K562 (cell line): ENCODE data around the gene CCDC69.

Source experiments
- ARID4B ChIP-seq: sonication (generic); formaldehyde crosslinking; IDR thresholded peaks from 2 replicates; pipeline ENCODE4 v1.8.0; 2022; ENCODE audit warnings: mild to moderate bottlenecking, missing genetic modification reagents
- EP400 ChIP-seq: fragments of 450-650 bp; IDR thresholded peaks from 2 replicates; pipeline ENCODE4 v1.6.1; 2017; ENCODE audit warnings: antibody characterized with exemption, mild to moderate bottlenecking, moderate library complexity
- FOXM1 ChIP-seq, 2 experiments: fragments of 450-650 bp in 1 of 2; sonication (generic) in 1 of 2; formaldehyde crosslinking in 1 of 2; IDR thresholded peaks; 2 replicates each; pipeline versions ENCODE4 v1.6.1 to v1.9.0; 2017 to 2022; ENCODE audit warnings: low read depth in 2 of 2, mild to moderate bottlenecking in 2 of 2, missing genetic modification reagents in 1 of 2, moderate library complexity in 1 of 2
- GATA2 ChIP-seq: sonication (generic); formaldehyde crosslinking; IDR thresholded peaks from 2 replicates; pipeline ENCODE4 v1.4.0; 2020; ENCODE audit warnings: mild to moderate bottlenecking, missing genetic modification reagents
- HDAC8 ChIP-seq: fragments of 450-650 bp; IDR thresholded peaks from 2 replicates; pipeline ENCODE4 v1.6.1; 2016; ENCODE audit warnings: mild to moderate bottlenecking, missing genetic modification characterization, moderate library complexity, missing compliant biosample characterization
- MAFF ChIP-seq: IDR thresholded peaks from 2 replicates; pipeline ENCODE4 v1.6.1; 2012; ENCODE audit warnings: low read length, improper control_type of control experiment
- TRIM25 ChIP-seq: fragments of 450-650 bp; IDR thresholded peaks from 2 replicates; pipeline ENCODE4 v1.7.0; 2016; ENCODE audit warnings: borderline replicate concordance
- ZNF263 ChIP-seq: sonication (generic); formaldehyde crosslinking; IDR thresholded peaks from 2 replicates; pipeline ENCODE4 v1.8.0; 2022; ENCODE audit warnings: mild to moderate bottlenecking, missing genetic modification reagents, borderline replicate concordance
- ZNF76 ChIP-seq: fragments of 250-450 bp; sonication (Bioruptor Pico); IDR thresholded peaks from 2 replicates; pipeline ENCODE4 v1.4.0; 2020; ENCODE audit warnings: mild to moderate bottlenecking, moderate library complexity, borderline replicate concordance
- TF ChIP-seq, protein P1 (sequence below): fragments of 250-450 bp; sonication (Bioruptor Pico); IDR thresholded peaks from 2 replicates; pipeline ENCODE4 v1.5.0; 2021; ENCODE audit warnings: mild to moderate bottlenecking, borderline replicate concordance
- TF ChIP-seq, protein P2 (sequence below), 3 experiments: IDR thresholded peaks in 2 of 3; conservative IDR thresholded peaks in 1 of 3; 2 replicates each; pipeline ENCODE4 v1.5.1; 2011 to 2012; ENCODE audit warnings: low read length in 3 of 3, mild to moderate bottlenecking in 3 of 3, control low read depth in 2 of 3, improper control_type of control experiment in 1 of 3, inconsistent platforms in 1 of 3, low read depth in 1 of 3, mixed read lengths in 1 of 3, moderate library complexity in 1 of 3; ENCODE audit not compliant: insufficient read depth in 2 of 3

DNA sequence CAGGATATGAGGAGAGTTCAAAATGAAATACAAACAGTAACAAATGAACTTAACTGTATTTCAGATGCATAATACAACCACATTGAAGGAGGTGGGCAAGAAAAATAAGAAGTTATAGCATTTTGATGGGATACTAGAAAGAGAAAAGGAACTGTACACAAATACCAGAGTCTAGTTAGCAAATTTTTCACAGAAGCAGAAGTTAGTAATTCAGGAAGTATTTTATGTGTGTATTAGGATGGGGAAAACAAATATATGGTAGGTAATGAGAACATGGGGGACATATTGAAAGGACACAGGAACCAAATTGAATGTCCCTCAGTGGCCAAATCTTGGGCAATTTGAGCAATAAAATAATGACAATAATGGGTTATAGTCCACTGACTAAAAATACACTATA is 47.4 kb upstream of the CCDC69 start:
- TF ChIP-seq ZNF263, result no peak
- TF ChIP-seq MAFF, result no peak
- TF ChIP-seq TRIM25, result no peak
- TF ChIP-seq, protein P1, sequence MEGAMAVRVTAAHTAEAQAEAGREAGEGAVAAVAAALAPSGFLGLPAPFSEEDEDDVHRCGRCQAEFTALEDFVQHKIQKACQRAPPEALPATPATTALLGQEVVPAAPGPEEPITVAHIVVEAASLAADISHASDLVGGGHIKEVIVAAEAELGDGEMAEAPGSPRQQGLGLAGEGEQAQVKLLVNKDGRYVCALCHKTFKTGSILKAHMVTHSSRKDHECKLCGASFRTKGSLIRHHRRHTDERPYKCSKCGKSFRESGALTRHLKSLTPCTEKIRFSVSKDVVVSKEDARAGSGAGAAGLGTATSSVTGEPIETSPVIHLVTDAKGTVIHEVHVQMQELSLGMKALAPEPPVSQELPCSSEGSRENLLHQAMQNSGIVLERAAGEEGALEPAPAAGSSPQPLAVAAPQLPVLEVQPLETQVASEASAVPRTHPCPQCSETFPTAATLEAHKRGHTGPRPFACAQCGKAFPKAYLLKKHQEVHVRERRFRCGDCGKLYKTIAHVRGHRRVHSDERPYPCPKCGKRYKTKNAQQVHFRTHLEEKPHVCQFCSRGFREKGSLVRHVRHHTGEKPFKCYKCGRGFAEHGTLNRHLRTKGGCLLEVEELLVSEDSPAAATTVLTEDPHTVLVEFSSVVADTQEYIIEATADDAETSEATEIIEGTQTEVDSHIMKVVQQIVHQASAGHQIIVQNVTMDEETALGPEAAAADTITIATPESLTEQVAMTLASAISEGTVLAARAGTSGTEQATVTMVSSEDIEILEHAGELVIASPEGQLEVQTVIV (CRISPR knock-in tag), result no peak
- TF ChIP-seq ARID4B, result no peak
- TF ChIP-seq HDAC8 (tag), result no peak
- no peak for TF ChIP-seq ZNF76
- no peak for TF ChIP-seq FOXM1 (IDR thresholded peaks at IDR 0.05; ENCODE audit: low read depth)
- no peak for TF ChIP-seq FOXM1 (CRISPR knock-in tag; IDR thresholded peaks at IDR 0.05; ENCODE audit: low read depth)
- TF ChIP-seq, protein P2, sequence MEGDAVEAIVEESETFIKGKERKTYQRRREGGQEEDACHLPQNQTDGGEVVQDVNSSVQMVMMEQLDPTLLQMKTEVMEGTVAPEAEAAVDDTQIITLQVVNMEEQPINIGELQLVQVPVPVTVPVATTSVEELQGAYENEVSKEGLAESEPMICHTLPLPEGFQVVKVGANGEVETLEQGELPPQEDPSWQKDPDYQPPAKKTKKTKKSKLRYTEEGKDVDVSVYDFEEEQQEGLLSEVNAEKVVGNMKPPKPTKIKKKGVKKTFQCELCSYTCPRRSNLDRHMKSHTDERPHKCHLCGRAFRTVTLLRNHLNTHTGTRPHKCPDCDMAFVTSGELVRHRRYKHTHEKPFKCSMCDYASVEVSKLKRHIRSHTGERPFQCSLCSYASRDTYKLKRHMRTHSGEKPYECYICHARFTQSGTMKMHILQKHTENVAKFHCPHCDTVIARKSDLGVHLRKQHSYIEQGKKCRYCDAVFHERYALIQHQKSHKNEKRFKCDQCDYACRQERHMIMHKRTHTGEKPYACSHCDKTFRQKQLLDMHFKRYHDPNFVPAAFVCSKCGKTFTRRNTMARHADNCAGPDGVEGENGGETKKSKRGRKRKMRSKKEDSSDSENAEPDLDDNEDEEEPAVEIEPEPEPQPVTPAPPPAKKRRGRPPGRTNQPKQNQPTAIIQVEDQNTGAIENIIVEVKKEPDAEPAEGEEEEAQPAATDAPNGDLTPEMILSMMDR (IDR thresholded peaks at IDR 0.05 in 2 of 3, conservative IDR thresholded peaks at IDR 0.05 in 1 of 3; ENCODE audit: insufficient read depth in 2 of 3, low read depth in 1 of 3, low read length in 3 of 3), result no peak
- no peak for TF ChIP-seq GATA2 (CRISPR knock-in tag)
- no peak for TF ChIP-seq EP400
